Measurements from ENCODE around the gene ORC6. TPM values are rescaled to one million over a fixed set of nuclear protein-coding genes. Genes with fewer than 3 reads are reported as not detected.
A peak's percentile ranks its signal among the peaks of the same experiment; 100 is the strongest.

ORC6 gene
- polyA plus RNA-seq, 3 donors = 0.21 to 1.5 (median 0.31) TPM

DNA sequence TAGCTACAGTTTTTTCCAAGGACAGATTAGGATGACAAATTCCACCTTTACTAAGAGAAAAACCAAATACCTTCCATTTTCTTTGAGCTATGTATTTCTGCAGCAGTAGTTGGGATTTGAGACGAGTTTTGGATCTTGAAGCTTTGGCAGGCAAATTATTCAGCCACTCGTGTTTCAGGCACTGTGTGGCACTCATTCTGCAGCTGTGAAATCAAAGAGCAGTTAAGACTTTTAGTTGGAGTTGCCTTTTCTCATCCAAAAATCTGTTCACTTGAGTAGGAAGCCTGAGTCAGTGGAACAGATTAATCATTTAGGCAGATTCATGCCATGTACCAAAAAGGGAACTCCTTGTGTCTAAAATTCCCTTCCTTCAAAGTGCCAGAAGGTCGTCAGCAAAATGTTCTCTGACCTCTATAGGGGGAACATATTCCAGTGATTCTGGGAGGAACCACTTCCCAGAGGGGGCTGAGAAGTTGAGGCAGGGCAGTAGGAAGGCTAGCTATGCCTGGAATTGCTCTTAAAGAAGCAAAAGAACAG is 20.1 kb downstream of the ORC6 start:
- no peaks in the 10 kb centered on the region for H3K79me2 ChIP-seq (ENCODE audit: insufficient read depth, low read length)
- H3K4me1 ChIP-seq (ENCODE audit: control insufficient read depth in 1 of 2, insufficient read depth in 2 of 2, low read length in 2 of 2) = peaks cover 49 to 51% of the 10 kb centered on the region in 2 donors
- TF ChIP-seq, protein P1, sequence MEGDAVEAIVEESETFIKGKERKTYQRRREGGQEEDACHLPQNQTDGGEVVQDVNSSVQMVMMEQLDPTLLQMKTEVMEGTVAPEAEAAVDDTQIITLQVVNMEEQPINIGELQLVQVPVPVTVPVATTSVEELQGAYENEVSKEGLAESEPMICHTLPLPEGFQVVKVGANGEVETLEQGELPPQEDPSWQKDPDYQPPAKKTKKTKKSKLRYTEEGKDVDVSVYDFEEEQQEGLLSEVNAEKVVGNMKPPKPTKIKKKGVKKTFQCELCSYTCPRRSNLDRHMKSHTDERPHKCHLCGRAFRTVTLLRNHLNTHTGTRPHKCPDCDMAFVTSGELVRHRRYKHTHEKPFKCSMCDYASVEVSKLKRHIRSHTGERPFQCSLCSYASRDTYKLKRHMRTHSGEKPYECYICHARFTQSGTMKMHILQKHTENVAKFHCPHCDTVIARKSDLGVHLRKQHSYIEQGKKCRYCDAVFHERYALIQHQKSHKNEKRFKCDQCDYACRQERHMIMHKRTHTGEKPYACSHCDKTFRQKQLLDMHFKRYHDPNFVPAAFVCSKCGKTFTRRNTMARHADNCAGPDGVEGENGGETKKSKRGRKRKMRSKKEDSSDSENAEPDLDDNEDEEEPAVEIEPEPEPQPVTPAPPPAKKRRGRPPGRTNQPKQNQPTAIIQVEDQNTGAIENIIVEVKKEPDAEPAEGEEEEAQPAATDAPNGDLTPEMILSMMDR (IDR thresholded peaks at IDR 0.05) = no peak
- no peaks in the 10 kb centered on the region for H3K27me3 ChIP-seq (ENCODE audit: control insufficient read depth in 2 of 2, insufficient read depth in 2 of 2, low read length in 2 of 2)
- Mint-ChIP-seq H3K27ac (peak overlapping the region in 2 of 7 donors; percentile 72 to 79), H3K4me1 (peaks cover 47% of the 10 kb centered on the region), H3K4me3 (no peak overlapping the region), H3K36me3 (no peaks in the 10 kb centered on the region), H3K9me3 (no peaks in the 10 kb centered on the region), H3K27me3 (ENCODE audit: low read depth in 3 of 3) (peaks cover 0 to 5% (median 0%) of the 10 kb centered on the region in 3 donors)
- H3K9ac ChIP-seq (ENCODE audit: insufficient read depth, low read length, poor library complexity, severe bottlenecking) = no peak overlapping the region
- no peak overlapping the region for H3K4me2 ChIP-seq (replicated peaks; ENCODE audit: extremely low read depth, low read length, poor library complexity, severe bottlenecking)
- H3K4me3 ChIP-seq (replicated peaks in 1 of 3; ENCODE audit: low read depth in 2 of 3, low read length in 3 of 3) = no peak overlapping the region
- no peaks in the 10 kb centered on the region for H4K20me1 ChIP-seq (ENCODE audit: insufficient read depth, low read length)
- intact Hi-C loops (cut with micrococcal nuclease) = no loop called here
- H3K9me3 ChIP-seq (replicated peaks in 1 of 2; ENCODE audit: control insufficient read depth in 1 of 2, insufficient read depth in 1 of 2, low read length in 2 of 2) = no peaks in the 10 kb centered on the region
- H2AFZ ChIP-seq (ENCODE audit: insufficient read depth, low read depth, low read length, poor library complexity, severe bottlenecking) = no peak overlapping the region
- DNase-seq = peak; percentile 21 to 72 (median 34)
- H3K36me3 ChIP-seq (replicated peaks in 1 of 2; ENCODE audit: control insufficient read depth in 1 of 2, insufficient read depth in 2 of 2, low read length in 2 of 2) = no peaks in the 10 kb centered on the region
- WGBS (ENCODE audit: insufficient coverage) = 75% methylated on average over 2 of the region's 3 CpGs
- no peak overlapping the region for H3K27ac ChIP-seq (ENCODE audit: low read depth in 1 of 2, low read length in 2 of 2)

DNA sequence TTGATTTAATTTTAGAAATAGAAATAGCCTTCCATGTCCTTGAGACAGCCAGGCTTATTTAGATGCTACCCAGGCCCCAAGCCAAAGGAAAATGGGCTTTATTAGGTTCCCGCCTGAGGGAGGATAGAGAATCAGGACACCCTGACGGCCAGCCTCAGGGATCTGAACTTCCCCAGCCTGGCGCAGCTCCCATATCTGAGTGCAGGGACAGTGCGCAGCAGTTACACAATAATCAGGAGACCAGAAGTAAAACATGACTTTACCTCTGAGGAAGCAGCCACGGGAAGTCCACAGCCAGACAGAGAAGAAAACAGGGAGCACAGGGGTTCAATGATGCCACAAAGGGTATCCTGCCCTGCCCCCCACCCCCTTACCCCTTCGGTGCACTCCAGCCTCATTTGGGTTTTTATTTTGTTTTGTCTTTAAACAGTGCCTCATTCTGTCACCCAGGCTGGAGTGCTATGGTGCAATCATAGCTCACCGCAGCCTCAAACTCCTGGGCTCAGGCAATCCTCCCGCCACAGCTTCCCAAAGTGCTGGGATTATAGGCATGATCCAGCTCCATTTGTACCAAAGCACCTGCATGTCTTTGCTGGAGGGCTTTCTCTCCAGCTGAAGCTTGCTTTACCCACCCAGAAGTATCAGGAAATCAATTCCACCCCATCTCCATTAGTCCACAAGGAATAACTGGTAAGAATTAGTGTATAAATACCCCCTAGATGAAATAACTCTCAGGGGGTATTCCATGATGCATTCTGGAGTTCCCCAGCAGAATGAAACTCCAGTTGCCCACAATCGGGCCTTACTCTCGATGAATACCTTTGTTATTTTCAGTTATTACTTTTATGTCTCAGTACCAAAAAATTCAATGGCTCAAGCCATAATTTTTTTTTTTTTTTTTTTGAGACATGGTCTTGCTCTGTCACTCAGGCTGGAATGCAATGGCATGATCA is 21.9 kb downstream of the ORC6 start:
- Histone ChIP-seq H3K36me3 (replicated peaks in 1 of 2; ENCODE audit: control insufficient read depth in 1 of 2, insufficient read depth in 2 of 2, low read length in 2 of 2) (no peaks in the 10 kb centered on the region), H3K4me1 (ENCODE audit: control insufficient read depth in 1 of 2, insufficient read depth in 2 of 2, low read length in 2 of 2) (peaks cover 51 to 53% of the 10 kb centered on the region in 2 donors), H3K27ac (ENCODE audit: low read depth in 1 of 2, low read length in 2 of 2) (peak overlapping the region; percentile 12 to 88), H3K79me2 (ENCODE audit: insufficient read depth, low read length) (no peaks in the 10 kb centered on the region), H3K27me3 (ENCODE audit: control insufficient read depth in 2 of 2, insufficient read depth in 2 of 2, low read length in 2 of 2) (no peaks in the 10 kb centered on the region), H3K4me3 (replicated peaks in 1 of 3; ENCODE audit: low read depth in 2 of 3, low read length in 3 of 3) (peak overlapping the region in 1 of 3 experiments; percentile 66), H4K20me1 (ENCODE audit: insufficient read depth, low read length) (no peaks in the 10 kb centered on the region), H3K4me2 (replicated peaks; ENCODE audit: extremely low read depth, low read length, poor library complexity, severe bottlenecking) (peak overlapping the region; percentile 56), H3K9me3 (replicated peaks in 1 of 2; ENCODE audit: control insufficient read depth in 1 of 2, insufficient read depth in 1 of 2, low read length in 2 of 2) (no peaks in the 10 kb centered on the region), H3K9ac (ENCODE audit: insufficient read depth, low read length, poor library complexity, severe bottlenecking) (peak overlapping the region; percentile 18), H2AFZ (ENCODE audit: insufficient read depth, low read depth, low read length, poor library complexity, severe bottlenecking) (peak overlapping the region; percentile 12)
- peaks cover 0 to 5% (median 2%) of the 10 kb centered on the region in 3 donors for H3K27me3 Mint-ChIP-seq (ENCODE audit: low read depth in 3 of 3)
- H3K36me3 Mint-ChIP-seq = peaks cover 2% of the 10 kb centered on the region in 2 donors
- H3K4me3 Mint-ChIP-seq = peak overlapping the region; percentile 16 to 80
- H3K4me1 Mint-ChIP-seq = peaks cover 55% of the 10 kb centered on the region
- TF ChIP-seq, protein P1 (IDR thresholded peaks at IDR 0.05) = no peak
- WGBS (ENCODE audit: insufficient coverage) = 10% methylated on average over 7 of the region's 10 CpGs
- intact Hi-C loops (cut with micrococcal nuclease) = no loop called here
- H3K9me3 Mint-ChIP-seq = peaks cover 0 to 3% (median 0%) of the 10 kb centered on the region in 7 donors
- H3K27ac Mint-ChIP-seq = peak overlapping the region; percentile 44 to 89 (median 85)
- peak in 2 of 3 donors; percentile 45 to 71 for DNase-seq

All from CD14-positive monocyte (primary cell).